GM12892 (cell line): ENCODE data around the gene OTX2.

Experiments used
- POLR2A ChIP-seq: IDR thresholded peaks from 2 replicates; pipeline ENCODE4 v1.6.1; 2011; ENCODE audit warnings: low read depth, low read length, control low read depth
- POLR2AphosphoS5 ChIP-seq: IDR thresholded peaks from 2 replicates; pipeline ENCODE4 v1.6.1; 2011; ENCODE audit warnings: low read depth, low read length, control low read depth
- TAF1 ChIP-seq: IDR thresholded peaks from 2 replicates; pipeline ENCODE4 v1.6.1; 2011; ENCODE audit warnings: low read depth, mild to moderate bottlenecking, control low read depth, low read length, borderline replicate concordance

DNA sequence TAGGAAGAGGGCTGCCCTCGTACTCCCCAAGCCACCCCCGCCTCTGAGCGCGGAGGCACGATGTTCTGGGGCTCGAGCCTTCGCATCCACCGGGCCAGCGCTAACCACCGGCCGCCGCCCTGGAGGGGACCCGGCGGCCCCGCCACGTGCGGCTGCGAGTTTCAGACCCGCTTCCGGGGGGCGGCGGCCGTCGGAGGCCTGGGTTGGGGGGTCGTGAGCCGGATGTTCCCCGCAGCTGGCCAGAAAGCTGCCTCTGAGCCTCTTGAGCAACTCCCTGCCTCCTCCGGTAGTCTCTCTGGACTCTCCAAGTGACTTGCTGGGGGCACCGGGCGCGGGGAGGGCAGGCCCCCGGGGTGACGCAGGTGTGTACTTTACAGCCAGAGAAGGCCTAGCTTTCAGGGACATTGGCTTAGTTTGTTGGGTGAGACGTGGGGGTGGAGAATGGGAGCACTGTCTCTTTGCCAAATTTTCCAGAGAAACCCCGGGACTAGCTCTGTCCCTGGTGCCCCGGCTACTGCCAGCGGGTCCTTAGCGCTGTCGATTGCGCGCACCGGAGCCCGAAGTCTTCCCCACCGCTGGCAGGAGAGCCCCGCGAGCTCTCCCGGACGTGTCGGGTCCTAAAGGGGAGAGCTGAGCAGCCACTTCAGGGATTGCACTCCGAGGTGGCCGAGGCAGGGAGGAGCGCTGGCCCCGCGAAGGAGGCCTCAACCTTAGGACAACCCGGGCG is 15.6 kb downstream of the OTX2 start:
- TF ChIP-seq POLR2A (no peak), POLR2AphosphoS5 (no peak), TAF1 (no peak)
